SU-DHL-6 (cell line): ENCODE data around the gene BRIP1.

Experiments
- H2AFZ ChIP-seq: fragments of 200-600 bp; sonication (generic); 2 replicates; pipeline ENCODE4 v1.6.1; 2014; ENCODE audit warnings: low read depth, mild to moderate bottlenecking, moderate library complexity, mixed read lengths, antibody characterized with exemption, low read length; ENCODE audit not compliant: severe bottlenecking
- H3F3A ChIP-seq: fragments of 200-600 bp; shearing (Covaris generic); 2 replicates; pipeline ENCODE4 v1.6.0; 2016; ENCODE audit warnings: antibody characterized with exemption, mild to moderate bottlenecking; ENCODE audit not compliant: insufficient read depth
- H3K27ac ChIP-seq: fragments of 200-600 bp; sonication (generic); 2 replicates; pipeline ENCODE4 v1.5.1; 2016; ENCODE audit warnings: low read depth, mild to moderate bottlenecking, low read length, moderate library complexity, mixed read lengths
- H3K27me3 ChIP-seq: fragments of 200-600 bp; sonication (generic), shearing (Covaris generic); 2 replicates; pipeline ENCODE4 v1.6.0; 2014; ENCODE audit warnings: mild to moderate bottlenecking, low read length
- H3K36me3 ChIP-seq: fragments of 200-600 bp; sonication (generic); 2 replicates; pipeline ENCODE4 v1.6.1; 2014; ENCODE audit warnings: mild to moderate bottlenecking, low read length, mixed read lengths
- H3K4me2 ChIP-seq: fragments of 300-600, 200-600 bp; shearing (Covaris generic), sonication (generic); 2 replicates; pipeline ENCODE4 v1.6.0; 2014; ENCODE audit warnings: low read length, low read depth, mild to moderate bottlenecking; ENCODE audit not compliant: poor library complexity, severe bottlenecking
- H3K4me3 ChIP-seq: fragments of 200-600 bp; sonication (generic); 2 replicates; pipeline ENCODE4 v1.5.1; 2014; ENCODE audit warnings: antibody characterized with exemption, low read length, mild to moderate bottlenecking, mixed read lengths; ENCODE audit not compliant: insufficient read depth, poor library complexity, severe bottlenecking
- H3K79me2 ChIP-seq: fragments of 200-600 bp; sonication (generic); 2 replicates; pipeline ENCODE4 v1.6.1; 2014; ENCODE audit warnings: mild to moderate bottlenecking, low read length, moderate library complexity; ENCODE audit not compliant: insufficient read depth
- H3K9ac ChIP-seq: fragments of 200-600 bp; sonication (generic); 2 replicates; pipeline ENCODE4 v1.7.0; 2014; ENCODE audit warnings: mild to moderate bottlenecking, low read length
- H3K9me2 ChIP-seq: fragments of 200-600 bp; sonication (generic); replicated peaks from 2 replicates; pipeline ENCODE4 v1.6.1; 2014; ENCODE audit warnings: low read length; ENCODE audit not compliant: insufficient read depth
- H3K9me3 ChIP-seq: fragments of 200-600 bp; sonication (generic); 2 replicates; pipeline ENCODE4 v1.6.1; 2014; ENCODE audit warnings: low read length, mixed read lengths; ENCODE audit not compliant: insufficient read depth
- H4K20me1 ChIP-seq: fragments of 200-600 bp; sonication (generic); 2 replicates; pipeline ENCODE4 v1.6.1; 2014; ENCODE audit warnings: low read depth, mild to moderate bottlenecking, antibody characterized with exemption, low read length, moderate library complexity, mixed read lengths
- CTCF ChIP-seq: fragments of 200-600 bp; sonication (generic); IDR thresholded peaks from one replicate; pipeline ENCODE4 v1.5.1; 2017; ENCODE audit warnings: antibody characterized with exemption, mild to moderate bottlenecking, low read length, moderate library complexity; ENCODE audit not compliant: insufficient read depth, poor library complexity, severe bottlenecking
- EZH2phosphoT487 ChIP-seq: fragments of 200-600 bp; sonication (generic), shearing (Covaris generic); conservative IDR thresholded peaks from 2 replicates; pipeline ENCODE4 v1.6.1; 2018; ENCODE audit warnings: mild to moderate bottlenecking, antibody characterized with exemption, low read length, moderate library complexity, mixed read lengths

The BRIP1 gene

GRCh38 chr17:61757168-61757567, 106.2 kb downstream of the BRIP1 start:
- H3K4me2 ChIP-seq = no peak overlapping the region
- H3K27me3 ChIP-seq = no peaks in the 10 kb centered on the region
- H3K9ac ChIP-seq = no peak overlapping the region
- TF ChIP-seq EZH2phosphoT487 (no peak), CTCF (no peak)
- H3K36me3 ChIP-seq = peaks cover 45% of the 10 kb centered on the region
- no peaks in the 10 kb centered on the region for H3K9me3 ChIP-seq
- H3K4me3 ChIP-seq = no peak overlapping the region
- H3F3A ChIP-seq = no peaks in the 10 kb centered on the region
- no peak overlapping the region for H3K27ac ChIP-seq
- H3K79me2 ChIP-seq = no peaks in the 10 kb centered on the region
- no peaks in the 10 kb centered on the region for H3K9me2 ChIP-seq
- no peak overlapping the region for H2AFZ ChIP-seq
- H4K20me1 ChIP-seq = no peaks in the 10 kb centered on the region

- Histone ChIP-seq H3K9me3 (no peaks in the 10 kb centered on the region), H4K20me1 (no peaks in the 10 kb centered on the region), H2AFZ (no peak overlapping the region), H3K9ac (no peak overlapping the region), H3K27me3 (no peaks in the 10 kb centered on the region), H3K9me2 (no peaks in the 10 kb centered on the region), H3F3A (no peaks in the 10 kb centered on the region), H3K79me2 (no peaks in the 10 kb centered on the region), H3K4me3 (no peak overlapping the region), H3K4me2 (no peak overlapping the region), H3K36me3 (peaks cover 39% of the 10 kb centered on the region), H3K27ac (no peak overlapping the region)
- TF ChIP-seq CTCF (no peak), EZH2phosphoT487 (no peak)
These were observed 106.8 kb downstream of the BRIP1 start for GRCh38 chr17:61756561-61756960.

GRCh38 chr17:61755668-61756067, 107.7 kb downstream of the BRIP1 start:
- Histone ChIP-seq H3F3A (no peaks in the 10 kb centered on the region), H3K79me2 (no peaks in the 10 kb centered on the region), H3K4me2 (no peak overlapping the region), H4K20me1 (no peaks in the 10 kb centered on the region), H3K27ac (no peak overlapping the region), H3K36me3 (peaks cover 35% of the 10 kb centered on the region; the same call in 1 of the 2 replicates), H3K4me3 (no peak overlapping the region), H3K9ac (no peak overlapping the region), H3K9me2 (no peaks in the 10 kb centered on the region), H3K27me3 (no peaks in the 10 kb centered on the region), H2AFZ (no peak overlapping the region), H3K9me3 (no peaks in the 10 kb centered on the region)
- TF ChIP-seq EZH2phosphoT487 (no peak), CTCF (no peak)

GRCh38 chr17:61755078-61755477, 108.2 kb downstream of the BRIP1 start:
- no peaks in the 10 kb centered on the region for H3K27me3 ChIP-seq
- no peaks in the 10 kb centered on the region for H3K9me2 ChIP-seq
- H4K20me1 ChIP-seq = no peaks in the 10 kb centered on the region
- H3K79me2 ChIP-seq = no peaks in the 10 kb centered on the region
- no peak for TF ChIP-seq EZH2phosphoT487
- no peak for TF ChIP-seq CTCF
- peaks cover 38% of the 10 kb centered on the region; the same call in 1 of the 2 replicates for H3K36me3 ChIP-seq
- H3K9ac ChIP-seq = no peak overlapping the region
- no peak overlapping the region for H2AFZ ChIP-seq
- H3K9me3 ChIP-seq = no peaks in the 10 kb centered on the region
- H3F3A ChIP-seq = no peaks in the 10 kb centered on the region
- H3K4me3 ChIP-seq = no peak overlapping the region
- H3K4me2 ChIP-seq = no peak overlapping the region
- no peak overlapping the region for H3K27ac ChIP-seq
